Measurements from ENCODE around the gene SAMD3.

- TF ChIP-seq POLR2AphosphoS5 (IDR thresholded peaks at IDR 0.05; ENCODE audit: borderline replicate concordance, low read depth, low read length) (peak; percentile 32; the same call in 1 of the 2 replicates), EZH2 (IDR thresholded peaks at IDR 0.05) (no peak), FOXP2 (optimal IDR thresholded peaks at IDR 0.05; ENCODE audit: control extremely low read depth, extremely low read length, insufficient read depth) (no peak)
Observed at GRCh38 chr6:130118236-130118635, 104.5 kb downstream of the SAMD3 start.

All from SK-N-MC (cell line).